Measurements from ENCODE around the gene MPC2.

- TF ChIP-seq CTCF (IDR thresholded peaks at IDR 0.05) (no peak), POLR2A (IDR thresholded peaks at IDR 0.05) (no peak)
Observed at GRCh38 chr1:167968569-167968968, 31.7 kb upstream of the MPC2 start.
